ENCODE measurements around the gene FOSL2.

FOSL2 gene

GRCh38 chr2:28391564-28392296 lies 928 bp upstream of the FOSL2 start:
- Histone ChIP-seq H3K4me2 (ENCODE audit: low read length) (peak overlapping the region; percentile 94), H3K27me3 (ENCODE audit: control insufficient read depth, insufficient read depth, low read length) (no peaks in the 10 kb centered on the region), H3K9me3 (replicated peaks; ENCODE audit: low read length) (no peaks in the 10 kb centered on the region), H3K4me1 (ENCODE audit: control insufficient read depth, insufficient read depth, low read length) (peaks cover 39% of the 10 kb centered on the region), H3K4me3 (ENCODE audit: low read length) (peak overlapping the region; percentile 93), H3K36me3 (ENCODE audit: insufficient read depth, low read length) (peaks cover 9% of the 10 kb centered on the region), H3K9ac (ENCODE audit: low read depth, low read length) (peak overlapping the region; percentile 99)

DNA sequence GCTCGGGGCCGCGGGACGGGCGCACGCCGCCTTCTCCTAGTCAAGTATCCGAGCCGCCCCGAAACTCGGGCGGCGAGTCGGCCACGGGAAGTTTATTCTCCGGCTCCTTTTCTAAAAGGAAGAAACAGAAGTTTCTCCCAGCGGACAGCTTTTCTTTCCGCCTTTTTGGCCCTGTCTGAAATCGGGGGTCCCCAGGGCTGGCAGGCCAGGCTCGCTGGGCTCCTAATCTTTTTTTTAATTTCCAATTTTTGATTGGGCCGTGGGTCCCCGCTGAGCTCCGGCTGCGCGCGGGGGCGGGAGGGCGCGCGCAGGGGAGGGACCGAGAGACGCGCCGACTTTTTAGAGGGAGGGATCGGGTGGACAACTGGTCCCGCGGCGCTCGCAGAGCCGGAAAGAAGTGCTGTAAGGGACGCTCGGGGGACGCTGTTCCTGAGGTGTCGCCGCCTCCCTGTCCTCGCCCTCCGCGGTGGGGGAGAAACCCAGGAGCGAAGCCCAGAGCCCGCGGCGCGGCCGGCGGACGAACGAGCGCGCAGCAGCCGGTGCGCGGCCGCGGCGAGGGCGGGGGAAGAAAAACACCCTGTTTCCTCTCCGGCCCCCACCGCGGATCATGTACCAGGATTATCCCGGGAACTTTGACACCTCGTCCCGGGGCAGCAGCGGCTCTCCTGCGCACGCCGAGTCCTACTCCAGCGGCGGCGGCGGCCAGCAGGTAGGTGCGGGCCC lies 617 bp downstream of the FOSL2 start:
- no peaks in the 10 kb centered on the region for H3K27me3 ChIP-seq (ENCODE audit: control insufficient read depth, insufficient read depth, low read length)
- peaks cover 36% of the 10 kb centered on the region for H3K4me1 ChIP-seq (ENCODE audit: control insufficient read depth, insufficient read depth, low read length)
- peak overlapping the region; percentile 88 for H3K4me2 ChIP-seq (ENCODE audit: low read length)
- H3K9me3 ChIP-seq (replicated peaks; ENCODE audit: low read length) = no peaks in the 10 kb centered on the region
- H3K4me3 ChIP-seq (ENCODE audit: low read length) = peak overlapping the region; percentile 93
- H3K36me3 ChIP-seq (ENCODE audit: insufficient read depth, low read length) = peaks cover 17% of the 10 kb centered on the region
- H3K9ac ChIP-seq (ENCODE audit: low read depth, low read length) = peak overlapping the region; percentile 99

GRCh38 chr2:28394331-28394877 lies 1.7 kb downstream of the FOSL2 start:
- peak overlapping the region; percentile 99 for H3K9ac ChIP-seq (ENCODE audit: low read depth, low read length)
- no peaks in the 10 kb centered on the region for H3K27me3 ChIP-seq (ENCODE audit: control insufficient read depth, insufficient read depth, low read length)
- peaks cover 27% of the 10 kb centered on the region for H3K36me3 ChIP-seq (ENCODE audit: insufficient read depth, low read length)
- H3K4me2 ChIP-seq (ENCODE audit: low read length) = peak overlapping the region; percentile 88
- no peaks in the 10 kb centered on the region for H3K9me3 ChIP-seq (replicated peaks; ENCODE audit: low read length)
- peaks cover 43% of the 10 kb centered on the region for H3K4me1 ChIP-seq (ENCODE audit: control insufficient read depth, insufficient read depth, low read length)
- H3K4me3 ChIP-seq (ENCODE audit: low read length) = peak overlapping the region; percentile 93

DNA sequence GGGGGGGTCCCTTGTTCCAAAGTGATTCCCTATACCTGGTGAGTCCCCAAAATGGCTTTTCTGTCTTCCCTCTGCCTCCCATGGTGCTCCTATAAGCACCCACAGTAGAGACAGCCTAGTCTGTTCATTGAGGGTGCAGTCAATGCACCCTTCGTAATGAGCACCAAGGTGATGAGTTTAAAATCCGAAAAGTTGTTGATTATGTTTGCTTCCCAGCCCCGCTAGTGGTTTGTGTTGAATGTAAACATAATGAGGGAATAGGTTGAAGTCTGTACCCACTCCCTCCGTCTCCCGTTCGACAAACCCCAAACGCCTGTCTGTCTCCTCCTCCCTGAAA lies 2.3 kb downstream of the FOSL2 start:
- peaks cover 32% of the 10 kb centered on the region for H3K36me3 ChIP-seq (ENCODE audit: insufficient read depth, low read length)
- peaks cover 43% of the 10 kb centered on the region for H3K4me1 ChIP-seq (ENCODE audit: control insufficient read depth, insufficient read depth, low read length)
- H3K9ac ChIP-seq (ENCODE audit: low read depth, low read length) = peak overlapping the region; percentile 99

GRCh38 chr2:28395334-28396061 lies 2.8 kb downstream of the FOSL2 start:
- Histone ChIP-seq H3K4me1 (ENCODE audit: control insufficient read depth, insufficient read depth, low read length) (peaks cover 45% of the 10 kb centered on the region), H3K9me3 (replicated peaks; ENCODE audit: low read length) (no peaks in the 10 kb centered on the region), H3K36me3 (ENCODE audit: insufficient read depth, low read length) (peaks cover 36% of the 10 kb centered on the region), H3K9ac (ENCODE audit: low read depth, low read length) (peak overlapping the region; percentile 99), H3K27me3 (ENCODE audit: control insufficient read depth, insufficient read depth, low read length) (no peaks in the 10 kb centered on the region), H3K4me2 (ENCODE audit: low read length) (peak overlapping the region; percentile 88), H3K4me3 (ENCODE audit: low read length) (peak overlapping the region; percentile 93)

More for the DNA sequence above, 2.3 kb downstream of the FOSL2 start:
- Histone ChIP-seq H3K9me3 (replicated peaks; ENCODE audit: low read length) (no peaks in the 10 kb centered on the region), H3K4me2 (ENCODE audit: low read length) (peak overlapping the region; percentile 88), H3K4me3 (ENCODE audit: low read length) (peak overlapping the region; percentile 93), H3K27me3 (ENCODE audit: control insufficient read depth, insufficient read depth, low read length) (no peaks in the 10 kb centered on the region)

DNA sequence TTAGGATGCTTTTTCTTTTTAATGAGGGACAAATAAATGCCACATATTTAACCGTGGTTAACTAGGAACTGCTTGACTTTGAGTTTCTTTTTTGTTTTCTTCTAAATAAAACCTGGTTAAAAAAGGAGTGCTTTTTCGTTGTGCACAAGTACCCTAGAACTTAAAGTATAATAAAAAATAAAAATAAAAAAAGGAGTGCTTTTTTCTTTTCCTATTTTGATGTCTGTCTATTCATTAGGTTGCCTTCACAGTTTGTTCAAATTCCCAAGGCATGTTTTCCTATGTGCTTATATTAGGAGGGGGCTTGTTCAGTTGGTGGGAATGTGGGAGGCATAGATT lies 4.4 kb downstream of the FOSL2 start:
- Histone ChIP-seq H3K4me2 (ENCODE audit: low read length) (peak overlapping the region; percentile 88), H3K9ac (ENCODE audit: low read depth, low read length) (peak overlapping the region; percentile 99), H3K4me1 (ENCODE audit: control insufficient read depth, insufficient read depth, low read length) (peaks cover 50% of the 10 kb centered on the region), H3K36me3 (ENCODE audit: insufficient read depth, low read length) (peaks cover 49% of the 10 kb centered on the region), H3K4me3 (ENCODE audit: low read length) (peak overlapping the region; percentile 93), H3K27me3 (ENCODE audit: control insufficient read depth, insufficient read depth, low read length) (no peaks in the 10 kb centered on the region), H3K9me3 (replicated peaks; ENCODE audit: low read length) (no peaks in the 10 kb centered on the region)

DNA sequence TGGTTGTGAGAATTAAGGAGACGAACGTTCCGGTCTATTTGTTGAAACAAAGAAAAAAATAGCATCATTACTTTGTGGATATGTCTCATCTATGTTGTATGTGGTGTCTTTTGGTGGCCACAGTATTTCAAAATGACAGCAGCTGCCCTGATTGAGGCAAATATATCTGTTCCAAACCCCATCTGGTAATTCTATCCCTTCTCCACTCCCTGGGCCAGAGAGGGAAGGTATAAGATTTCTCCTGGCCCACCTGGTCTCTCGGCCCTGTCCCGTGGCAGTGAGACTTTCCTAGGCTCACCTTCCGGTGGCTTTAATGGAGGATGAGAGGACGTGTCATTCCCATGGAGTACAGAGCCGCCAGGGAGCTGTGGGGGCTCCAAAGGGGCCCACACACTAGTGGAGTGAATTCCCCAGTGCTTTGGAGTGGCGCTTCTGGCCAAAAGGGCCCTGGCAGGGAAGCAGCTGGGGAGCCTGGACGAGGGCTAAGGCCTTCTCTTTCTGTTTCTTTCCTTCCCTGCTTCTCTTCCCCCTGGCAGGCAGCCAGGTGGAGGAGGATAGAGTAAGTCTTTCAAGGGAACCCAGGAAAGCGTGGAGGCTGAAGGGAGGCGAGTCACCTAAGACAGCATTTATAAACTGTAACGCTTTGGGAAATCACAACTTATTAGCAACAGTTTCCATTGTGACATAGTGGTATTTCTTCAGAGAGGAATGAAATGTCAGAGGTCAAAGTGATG lies 5.6 kb downstream of the FOSL2 start:
- Histone ChIP-seq H3K4me1 (ENCODE audit: control insufficient read depth, insufficient read depth, low read length) (peaks cover 60% of the 10 kb centered on the region), H3K4me2 (ENCODE audit: low read length) (peak overlapping the region; percentile 88), H3K9ac (ENCODE audit: low read depth, low read length) (peak overlapping the region; percentile 99), H3K9me3 (replicated peaks; ENCODE audit: low read length) (no peaks in the 10 kb centered on the region), H3K27me3 (ENCODE audit: control insufficient read depth, insufficient read depth, low read length) (no peaks in the 10 kb centered on the region), H3K36me3 (ENCODE audit: insufficient read depth, low read length) (peaks cover 62% of the 10 kb centered on the region), H3K4me3 (ENCODE audit: low read length) (peak overlapping the region; percentile 93)

DNA sequence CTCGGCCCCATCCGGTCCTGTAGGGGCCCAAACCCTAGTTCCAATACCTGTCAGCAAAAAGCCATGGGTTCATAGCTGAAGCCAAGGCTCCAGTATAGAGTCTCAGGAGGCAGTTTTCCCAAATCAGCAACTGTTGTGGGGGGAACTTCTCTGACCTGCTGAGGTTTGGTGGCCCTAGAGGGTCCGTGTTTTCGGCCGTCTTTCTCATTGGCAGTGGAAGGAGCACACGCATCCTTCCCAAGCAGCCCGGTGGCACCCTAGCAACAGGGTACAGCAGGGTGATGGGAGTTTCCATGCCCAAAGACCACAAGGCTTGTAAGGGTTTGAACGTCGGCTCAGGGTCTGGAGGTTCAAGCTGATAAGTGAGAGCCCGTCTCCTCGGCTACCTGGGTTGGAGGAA lies 6.6 kb downstream of the FOSL2 start:
- Histone ChIP-seq H3K4me1 (ENCODE audit: control insufficient read depth, insufficient read depth, low read length) (peaks cover 64% of the 10 kb centered on the region), H3K9me3 (replicated peaks; ENCODE audit: low read length) (no peaks in the 10 kb centered on the region), H3K27me3 (ENCODE audit: control insufficient read depth, insufficient read depth, low read length) (no peaks in the 10 kb centered on the region), H3K4me2 (ENCODE audit: low read length) (peak overlapping the region; percentile 88), H3K36me3 (ENCODE audit: insufficient read depth, low read length) (peaks cover 72% of the 10 kb centered on the region), H3K9ac (ENCODE audit: low read depth, low read length) (peak overlapping the region; percentile 99), H3K4me3 (ENCODE audit: low read length) (peak overlapping the region; percentile 9)

DNA sequence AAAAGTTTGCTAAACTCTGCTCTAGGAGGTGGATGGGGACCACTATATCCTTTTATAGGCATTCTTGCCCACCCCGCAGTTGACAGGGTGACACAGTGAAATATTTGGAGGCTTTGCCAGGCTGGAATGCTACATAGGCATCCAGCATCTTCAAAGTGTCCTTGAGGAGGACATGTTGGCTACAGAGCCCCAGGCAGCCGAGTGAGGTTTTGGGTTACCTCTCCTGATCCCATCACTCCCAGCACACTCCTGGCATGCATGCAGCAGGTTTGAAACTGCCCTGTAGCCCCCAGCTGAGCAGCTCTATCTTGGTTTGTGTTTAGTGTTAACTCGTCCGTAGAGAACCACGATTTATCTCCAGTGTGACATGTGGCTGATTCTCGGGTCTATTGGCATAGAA lies 7.3 kb downstream of the FOSL2 start:
- H3K27me3 ChIP-seq (ENCODE audit: control insufficient read depth, insufficient read depth, low read length) = no peaks in the 10 kb centered on the region
- H3K9ac ChIP-seq (ENCODE audit: low read depth, low read length) = no peak overlapping the region
- H3K4me1 ChIP-seq (ENCODE audit: control insufficient read depth, insufficient read depth, low read length) = peaks cover 64% of the 10 kb centered on the region
- no peak overlapping the region for H3K4me3 ChIP-seq (ENCODE audit: low read length)
- H3K4me2 ChIP-seq (ENCODE audit: low read length) = peak overlapping the region; percentile 88
- peaks cover 74% of the 10 kb centered on the region for H3K36me3 ChIP-seq (ENCODE audit: insufficient read depth, low read length)
- no peaks in the 10 kb centered on the region for H3K9me3 ChIP-seq (replicated peaks; ENCODE audit: low read length)

GRCh38 chr2:28400419-28400818 lies 7.8 kb downstream of the FOSL2 start:
- Histone ChIP-seq H3K4me2 (ENCODE audit: low read length) (peak overlapping the region; percentile 88), H3K9me3 (replicated peaks; ENCODE audit: low read length) (no peaks in the 10 kb centered on the region), H3K27me3 (ENCODE audit: control insufficient read depth, insufficient read depth, low read length) (no peaks in the 10 kb centered on the region), H3K4me3 (ENCODE audit: low read length) (no peak overlapping the region), H3K36me3 (ENCODE audit: insufficient read depth, low read length) (peaks cover 76% of the 10 kb centered on the region), H3K4me1 (ENCODE audit: control insufficient read depth, insufficient read depth, low read length) (peaks cover 64% of the 10 kb centered on the region), H3K9ac (ENCODE audit: low read depth, low read length) (no peak overlapping the region)

GRCh38 chr2:28400921-28401320 lies 8.3 kb downstream of the FOSL2 start:
- Histone ChIP-seq H3K27me3 (ENCODE audit: control insufficient read depth, insufficient read depth, low read length) (no peaks in the 10 kb centered on the region), H3K9ac (ENCODE audit: low read depth, low read length) (no peak overlapping the region), H3K9me3 (replicated peaks; ENCODE audit: low read length) (no peaks in the 10 kb centered on the region), H3K4me3 (ENCODE audit: low read length) (no peak overlapping the region), H3K4me1 (ENCODE audit: control insufficient read depth, insufficient read depth, low read length) (peaks cover 64% of the 10 kb centered on the region), H3K4me2 (ENCODE audit: low read length) (no peak overlapping the region), H3K36me3 (ENCODE audit: insufficient read depth, low read length) (peaks cover 79% of the 10 kb centered on the region)
